Superior temporal gyrus (tissue), 1 donor: Measurements from ENCODE around the gene TIAM2.

Source experiments
- DNase-seq: peaks from one replicate; pipeline ENCODE4 v3.0.0-alpha.2; 2016; ENCODE audit errors: extremely low spot score

The TIAM2 gene

GRCh38 chr6:155128977-155129376 lies 133.9 kb downstream of the TIAM2 start:
- DNase-seq, result no peak

DNA sequence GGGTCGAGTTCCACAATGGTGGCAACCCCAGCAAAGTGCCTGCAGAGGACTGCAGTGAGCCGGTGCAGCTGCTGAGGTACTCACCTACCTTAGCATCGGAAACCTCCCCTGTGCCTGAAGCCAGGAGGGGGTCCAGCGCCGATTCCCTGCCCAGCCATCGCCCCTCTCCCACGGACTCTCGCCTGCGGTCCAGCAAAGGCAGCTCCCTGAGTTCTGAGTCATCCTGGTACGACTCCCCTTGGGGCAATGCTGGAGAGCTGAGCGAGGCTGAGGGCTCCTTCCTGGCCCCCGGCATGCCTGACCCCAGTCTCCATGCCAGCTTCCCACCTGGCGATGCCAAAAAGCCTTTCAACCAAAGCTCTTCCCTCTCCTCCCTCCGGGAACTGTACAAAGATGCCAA lies 134.6 kb downstream of the TIAM2 start:
- DNase-seq, result no peak

- DNase-seq, result no peak
Measured at GRCh38 chr6:155130161-155130853, 135.2 kb downstream of the TIAM2 start.

- DNase-seq, result no peak
Measured at GRCh38 chr6:155132617-155133016, 137.5 kb downstream of the TIAM2 start.

DNA sequence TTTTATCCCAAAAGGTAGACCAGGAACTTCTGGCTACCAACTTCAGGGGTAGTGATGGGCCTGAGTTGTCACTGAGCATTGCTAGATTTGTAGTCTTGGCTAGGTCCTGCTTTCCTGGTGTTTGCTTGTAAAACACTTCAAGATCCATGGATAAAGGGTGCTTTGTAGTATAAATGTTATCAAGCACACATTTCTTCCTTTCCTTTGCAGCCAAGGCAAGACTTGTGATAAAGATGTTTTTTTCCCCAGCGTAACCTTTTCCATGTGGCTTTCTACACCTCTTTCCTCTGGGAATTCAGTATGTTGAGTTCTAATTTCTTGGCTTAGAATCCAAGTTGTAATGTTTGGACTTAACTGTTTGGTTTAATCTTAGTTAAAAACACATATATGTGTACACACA lies 145.9 kb downstream of the TIAM2 start:
- no peak for DNase-seq

DNA sequence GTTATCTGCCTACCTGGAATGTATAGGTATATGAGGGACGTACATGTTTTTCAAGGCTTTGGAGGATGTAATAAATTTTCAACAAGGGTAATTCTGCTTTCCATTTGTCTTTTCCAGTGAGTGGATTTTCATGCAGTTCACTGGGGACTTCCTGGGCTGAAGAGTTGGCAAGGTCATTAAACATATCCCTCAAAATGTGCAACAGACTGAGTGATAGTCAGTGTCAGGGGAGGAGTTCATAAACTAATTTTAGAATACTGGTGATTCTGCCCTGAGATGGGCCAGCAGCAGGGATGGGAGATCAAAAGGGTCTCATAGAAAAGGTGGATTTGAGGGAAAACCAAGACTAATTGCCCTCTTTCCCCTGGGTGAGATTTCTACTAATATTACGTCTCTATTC lies 146.4 kb downstream of the TIAM2 start:
- no peak for DNase-seq

- DNase-seq, result no peak
Measured at GRCh38 chr6:155142168-155143028, 147.3 kb downstream of the TIAM2 start.

DNA sequence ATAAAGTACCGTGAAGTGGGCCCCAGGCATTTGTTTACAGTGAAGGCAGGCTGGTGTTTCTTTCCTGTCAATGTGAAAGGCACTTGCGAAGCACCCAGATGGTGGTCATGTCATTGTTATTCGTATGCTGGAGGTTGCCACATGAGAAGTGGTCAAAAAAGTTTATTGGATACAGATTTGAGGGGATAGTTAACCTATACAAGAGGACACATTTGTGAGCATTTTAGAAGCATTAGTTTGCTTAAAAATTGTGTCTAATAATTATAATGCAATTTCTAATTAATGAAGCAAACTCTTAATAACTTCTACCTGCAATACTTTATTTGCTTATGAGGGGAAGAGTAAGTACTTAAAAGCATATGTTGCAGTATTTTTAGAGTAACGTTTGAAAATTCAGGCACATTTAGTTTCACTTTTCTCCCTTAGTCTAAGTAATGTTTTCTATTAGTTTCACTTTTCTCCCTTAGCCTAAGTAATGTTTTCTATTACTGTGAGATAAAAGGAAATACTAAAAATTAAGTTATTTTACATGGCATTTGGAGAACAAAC lies 148.0 kb downstream of the TIAM2 start:
- DNase-seq, result no peak

DNA sequence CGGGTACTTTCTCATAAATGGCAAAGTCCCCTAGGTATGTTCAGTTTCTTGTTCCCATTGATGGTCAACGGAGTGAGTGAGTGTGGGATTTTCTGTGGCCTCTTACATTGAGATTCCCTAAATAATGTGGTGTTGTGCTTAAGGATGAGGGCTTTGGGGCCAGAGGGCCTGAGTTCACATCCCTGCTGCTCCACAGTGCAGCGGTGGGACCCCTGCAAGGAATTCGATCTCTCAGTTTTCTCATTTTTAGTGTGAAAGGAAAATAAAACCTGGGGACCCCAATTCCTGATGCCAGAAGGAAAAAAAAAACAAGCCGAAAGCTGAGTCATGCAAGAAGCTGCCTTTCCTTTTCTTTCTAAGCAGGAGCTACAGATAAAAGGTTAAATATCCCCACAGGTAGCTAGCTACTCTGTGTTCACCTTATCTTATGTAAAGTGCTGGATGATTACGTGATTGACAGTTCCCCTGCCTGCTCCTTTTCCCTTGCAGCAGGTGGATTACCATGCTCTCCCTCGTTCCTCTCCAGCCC lies 148.5 kb downstream of the TIAM2 start:
- no peak for DNase-seq

GRCh38 chr6:155146205-155146604 lies 151.1 kb downstream of the TIAM2 start:
- DNase-seq, result no peak

DNA sequence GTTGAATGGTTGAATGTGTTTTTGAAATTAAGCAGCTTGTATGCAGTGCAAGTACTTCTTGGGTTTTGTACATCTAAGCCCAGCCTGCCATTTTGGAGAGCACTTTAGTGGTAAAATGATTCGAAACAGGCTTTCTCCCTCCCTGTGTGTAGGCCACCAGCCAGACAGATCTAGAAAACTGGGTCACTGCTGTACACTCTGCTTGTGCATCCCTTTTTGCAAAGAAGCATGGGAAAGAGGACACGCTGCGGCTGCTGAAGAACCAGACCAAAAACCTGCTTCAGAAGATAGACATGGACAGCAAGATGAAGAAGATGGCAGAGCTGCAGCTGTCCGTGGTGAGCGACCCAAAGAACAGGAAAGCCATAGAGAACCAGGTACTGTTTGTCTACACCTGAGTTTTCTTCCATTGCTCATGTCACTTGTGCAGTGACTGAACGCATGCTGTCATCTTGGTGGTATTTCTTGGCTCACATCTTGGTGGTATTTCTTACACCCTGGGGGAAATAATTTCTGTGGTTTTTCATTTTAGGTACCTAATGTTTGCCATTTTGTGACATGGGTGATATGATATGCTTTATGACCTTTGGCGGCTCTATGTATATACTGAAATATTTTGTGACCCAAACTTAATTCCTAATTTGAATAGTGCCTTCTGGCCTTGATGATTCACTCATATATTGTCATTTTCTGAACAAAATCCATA lies 153.0 kb downstream of the TIAM2 start:
- DNase-seq, result peak; percentile 57

DNA sequence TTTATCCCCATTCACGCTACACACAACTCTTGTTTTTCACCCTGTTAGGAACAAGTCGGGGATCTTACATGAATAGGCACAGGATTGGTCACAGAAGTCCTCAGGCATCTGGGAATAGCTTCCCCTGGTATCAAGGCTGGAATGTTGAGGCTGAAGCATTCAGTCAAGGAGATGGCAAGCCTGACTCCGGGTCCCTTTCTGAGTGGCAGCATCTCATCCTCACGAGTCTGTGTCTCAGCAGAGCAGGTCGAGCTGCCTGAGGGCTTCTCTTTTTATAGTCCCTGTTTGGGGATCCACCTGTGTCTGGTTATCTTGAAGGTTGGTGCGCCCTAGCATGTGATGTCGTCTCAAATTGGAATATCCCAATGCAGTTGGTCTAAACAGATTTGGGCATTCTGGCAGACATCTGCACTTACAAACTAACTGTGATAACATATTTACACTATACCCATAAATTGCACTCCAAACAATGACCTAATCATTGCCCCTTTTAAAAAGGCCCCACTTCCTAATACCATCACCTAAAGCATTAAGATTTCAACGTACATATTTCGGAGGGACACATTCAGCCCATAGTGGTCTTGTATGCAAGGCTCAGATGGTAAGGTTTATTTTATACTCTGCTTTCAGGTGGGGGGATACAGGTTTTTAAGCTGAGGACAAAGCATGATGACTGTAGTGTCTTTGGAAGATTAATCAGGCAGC lies 156.0 kb downstream of the TIAM2 start:
- DNase-seq, result no peak

DNA sequence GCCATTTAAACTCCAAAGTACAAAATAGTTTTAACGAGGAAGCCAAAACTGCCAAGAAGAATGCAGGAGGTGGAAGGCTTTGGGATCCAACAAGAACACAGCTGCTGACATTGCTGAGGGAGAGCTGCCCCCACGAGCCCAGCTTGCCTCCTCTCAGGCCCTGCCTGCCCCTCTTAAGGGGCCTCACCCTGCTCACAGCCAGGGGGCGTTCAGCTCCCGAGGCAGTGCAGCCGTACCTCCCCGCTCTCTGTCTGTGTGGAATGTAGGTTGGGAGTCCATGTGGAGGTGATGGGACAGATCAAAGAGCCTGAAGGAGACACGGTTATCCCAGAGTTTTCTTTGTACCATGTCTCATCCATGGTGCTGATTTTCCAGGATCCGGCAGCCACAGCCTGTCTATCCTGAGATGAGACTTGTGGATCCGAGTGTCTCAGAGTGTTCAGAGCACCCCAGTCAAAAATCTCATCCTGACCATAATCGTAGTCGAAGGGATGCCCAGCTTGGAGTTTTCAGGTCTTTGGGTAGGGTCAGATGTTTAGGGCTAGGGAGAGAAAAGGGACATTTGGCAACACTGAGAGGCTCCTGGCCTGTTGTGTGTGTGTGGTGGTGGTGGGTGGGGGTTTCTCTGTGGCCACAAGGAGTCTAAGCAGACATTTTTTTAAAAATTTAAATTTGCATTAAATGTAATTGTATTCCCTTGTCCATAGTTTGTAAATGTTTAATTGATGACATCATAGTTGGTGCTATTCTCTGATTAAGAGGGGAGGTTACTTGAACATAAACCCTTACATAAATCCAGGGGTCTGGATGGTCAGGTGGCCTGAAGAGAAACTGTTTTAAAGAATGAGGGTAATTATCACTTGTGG lies 157.3 kb downstream of the TIAM2 start:
- DNase-seq, result no peak

- DNase-seq, result peak; percentile 54
Measured at GRCh38 chr6:155154158-155154830, 159.2 kb downstream of the TIAM2 start.

GRCh38 chr6:155155787-155156447 lies 160.8 kb downstream of the TIAM2 start:
- no peak for DNase-seq

DNA sequence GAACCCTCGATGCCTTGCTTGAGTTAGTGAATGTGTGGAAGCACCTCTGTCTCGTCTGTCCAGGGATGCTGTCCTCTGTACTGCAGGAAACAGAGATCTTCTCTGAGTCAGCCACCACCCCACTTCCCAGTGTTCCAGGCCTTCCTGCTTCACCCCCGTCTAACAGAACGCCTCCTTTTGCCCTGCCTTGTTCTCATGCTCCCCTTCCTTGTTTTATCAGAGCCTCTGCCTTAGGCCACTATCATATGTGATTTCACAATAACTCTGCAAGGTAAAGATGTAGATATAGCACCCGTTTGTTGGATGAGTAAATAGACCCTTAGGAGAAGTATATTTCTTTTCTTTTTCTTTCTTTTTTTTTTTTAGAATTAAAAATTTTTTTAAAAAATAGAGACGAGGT lies 162.0 kb downstream of the TIAM2 start:
- no peak for DNase-seq

DNA sequence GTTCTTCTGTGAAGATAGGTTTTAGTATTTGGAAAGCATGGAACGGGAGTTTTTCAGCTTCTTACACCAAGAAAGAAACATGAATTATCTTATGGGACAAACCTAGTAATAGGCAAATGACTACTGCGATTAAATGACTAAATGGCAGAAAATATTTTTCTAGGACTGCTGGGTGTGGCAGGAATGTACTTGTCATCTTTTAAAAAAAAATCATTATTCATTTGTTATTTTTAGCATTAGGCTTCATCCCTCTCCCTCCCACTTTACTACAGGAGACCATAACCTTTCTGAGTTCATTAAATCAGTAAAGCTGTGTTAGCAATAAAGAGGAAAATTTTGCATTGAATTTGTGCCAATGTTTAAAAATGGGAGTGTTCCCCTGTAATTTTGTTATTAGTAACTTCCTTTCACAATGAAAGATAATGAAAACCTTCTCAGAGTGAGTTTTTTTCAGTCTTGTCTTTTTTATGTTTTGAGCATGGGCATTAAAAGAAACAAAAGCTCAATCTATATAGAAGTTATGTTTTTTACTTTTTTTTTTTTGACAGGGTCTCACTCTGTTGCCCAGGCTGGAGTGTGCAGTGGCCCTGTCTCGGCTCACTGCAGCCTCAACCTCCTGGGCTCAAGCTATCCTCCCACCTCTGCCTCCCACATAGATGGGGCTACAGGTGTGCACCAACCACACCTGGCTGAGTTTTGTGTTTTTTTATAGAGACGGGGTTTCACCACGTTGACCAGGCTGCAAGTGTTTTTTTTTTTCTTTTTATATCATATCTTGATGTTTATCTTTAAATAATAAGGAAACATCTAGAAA lies 163.1 kb downstream of the TIAM2 start:
- DNase-seq, result no peak

GRCh38 chr6:155162682-155163081 lies 167.6 kb downstream of the TIAM2 start:
- no peak for DNase-seq
